GM13977 (cell line): ENCODE results near the gene M1AP.

Experiments
- DNase-seq: peaks from one replicate; pipeline ENCODE4 v3.0.0; 2012; ENCODE audit warnings: low spot score
- in situ Hi-C: fragments of 300-500 bp; cut with MboI; formaldehyde crosslinking; loops from one replicate; pipeline ENCODE4 v1.12.0; 2022; ENCODE audit warnings: low sequenced_read_pairs, low pct_unique_long_range_greater_than_20kb, mixed read lengths, inconsistent platforms; ENCODE audit not compliant: unreplicated experiment
- TF ChIP-seq, protein P1 (sequence below): IDR thresholded peaks from 2 replicates; pipeline ENCODE4 v1.5.1; 2012; ENCODE audit warnings: mild to moderate bottlenecking, control low read depth; ENCODE audit not compliant: insufficient read depth; ENCODE audit errors: extremely low read depth, missing control alignments

M1AP gene, protein sequence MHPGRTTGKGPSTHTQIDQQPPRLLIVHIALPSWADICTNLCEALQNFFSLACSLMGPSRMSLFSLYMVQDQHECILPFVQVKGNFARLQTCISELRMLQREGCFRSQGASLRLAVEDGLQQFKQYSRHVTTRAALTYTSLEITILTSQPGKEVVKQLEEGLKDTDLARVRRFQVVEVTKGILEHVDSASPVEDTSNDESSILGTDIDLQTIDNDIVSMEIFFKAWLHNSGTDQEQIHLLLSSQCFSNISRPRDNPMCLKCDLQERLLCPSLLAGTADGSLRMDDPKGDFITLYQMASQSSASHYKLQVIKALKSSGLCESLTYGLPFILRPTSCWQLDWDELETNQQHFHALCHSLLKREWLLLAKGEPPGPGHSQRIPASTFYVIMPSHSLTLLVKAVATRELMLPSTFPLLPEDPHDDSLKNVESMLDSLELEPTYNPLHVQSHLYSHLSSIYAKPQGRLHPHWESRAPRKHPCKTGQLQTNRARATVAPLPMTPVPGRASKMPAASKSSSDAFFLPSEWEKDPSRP

DNA sequence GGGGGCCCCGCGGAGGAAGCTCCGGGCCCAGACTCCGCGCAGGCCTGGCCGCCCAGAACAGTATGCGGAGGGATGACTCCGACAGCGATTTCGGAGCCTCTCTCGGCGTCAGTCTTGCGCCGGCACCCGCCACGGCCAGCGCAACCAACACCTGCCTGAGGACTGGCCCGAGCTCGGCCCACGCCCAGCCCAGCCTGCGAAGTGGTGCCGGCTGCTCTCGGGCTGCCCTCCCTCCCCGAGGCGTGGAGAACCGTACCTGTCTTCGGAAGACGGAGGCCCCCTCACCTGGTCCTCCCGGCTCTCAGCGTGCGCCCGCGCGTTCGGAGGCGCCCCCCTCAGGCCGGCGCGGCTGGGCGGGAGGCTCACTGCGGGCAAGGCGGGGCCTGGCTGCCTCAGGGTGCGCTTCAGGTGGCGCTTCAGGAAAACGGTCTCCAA is at the start of gene M1AP:
Gene M1AP (minus strand): TSS at position 322 of the 435 bp plus-strand sequence. CDS start 8,055 bp downstream, outside the sequence.
- DNase-seq, result no peak
- TF ChIP-seq, protein P1, sequence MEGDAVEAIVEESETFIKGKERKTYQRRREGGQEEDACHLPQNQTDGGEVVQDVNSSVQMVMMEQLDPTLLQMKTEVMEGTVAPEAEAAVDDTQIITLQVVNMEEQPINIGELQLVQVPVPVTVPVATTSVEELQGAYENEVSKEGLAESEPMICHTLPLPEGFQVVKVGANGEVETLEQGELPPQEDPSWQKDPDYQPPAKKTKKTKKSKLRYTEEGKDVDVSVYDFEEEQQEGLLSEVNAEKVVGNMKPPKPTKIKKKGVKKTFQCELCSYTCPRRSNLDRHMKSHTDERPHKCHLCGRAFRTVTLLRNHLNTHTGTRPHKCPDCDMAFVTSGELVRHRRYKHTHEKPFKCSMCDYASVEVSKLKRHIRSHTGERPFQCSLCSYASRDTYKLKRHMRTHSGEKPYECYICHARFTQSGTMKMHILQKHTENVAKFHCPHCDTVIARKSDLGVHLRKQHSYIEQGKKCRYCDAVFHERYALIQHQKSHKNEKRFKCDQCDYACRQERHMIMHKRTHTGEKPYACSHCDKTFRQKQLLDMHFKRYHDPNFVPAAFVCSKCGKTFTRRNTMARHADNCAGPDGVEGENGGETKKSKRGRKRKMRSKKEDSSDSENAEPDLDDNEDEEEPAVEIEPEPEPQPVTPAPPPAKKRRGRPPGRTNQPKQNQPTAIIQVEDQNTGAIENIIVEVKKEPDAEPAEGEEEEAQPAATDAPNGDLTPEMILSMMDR, result peak; percentile 21
- in situ Hi-C loops, result no loop called here

DNA sequence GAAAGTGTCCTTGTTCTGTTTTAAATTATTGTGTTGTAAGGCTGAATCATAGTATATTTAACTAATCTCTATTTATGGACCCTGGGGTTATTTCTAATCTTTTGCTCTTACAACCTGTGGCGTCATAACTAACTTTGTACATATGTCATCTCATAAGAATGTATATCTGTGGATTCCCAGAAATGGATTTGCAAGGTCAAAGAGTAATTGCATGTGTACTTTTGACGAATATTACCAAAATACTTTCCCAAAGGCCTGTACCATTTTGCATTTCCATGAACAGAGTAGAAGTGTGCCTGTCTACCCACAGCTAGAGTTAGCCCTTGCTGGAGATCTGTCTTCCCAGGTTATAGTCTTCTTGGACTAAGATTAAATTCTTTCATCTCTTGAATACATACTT is 48.7 kb upstream of the M1AP start:
- in situ Hi-C loops, result no loop called here
- no peak for DNase-seq
- TF ChIP-seq, protein P1, result no peak

DNA sequence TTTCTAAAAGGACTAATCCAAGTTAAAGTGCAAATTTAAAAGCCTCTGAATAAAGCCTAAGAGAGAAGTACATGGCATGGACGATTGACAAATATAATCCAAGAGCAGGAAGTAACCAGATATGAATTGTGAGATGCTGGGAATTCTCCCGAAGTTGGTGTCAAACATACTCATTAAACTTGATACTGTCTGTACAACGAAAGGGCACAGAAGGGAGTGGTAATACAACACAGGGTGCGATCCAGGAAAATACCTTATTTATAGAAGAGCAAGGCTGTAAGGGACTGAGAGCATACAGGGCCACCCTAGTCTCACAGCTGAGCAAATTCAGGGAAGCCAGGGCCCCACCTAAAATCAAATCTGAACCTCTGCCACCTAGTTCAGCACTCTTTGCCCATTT is 47.5 kb upstream of the M1AP start:
- in situ Hi-C loops, result no loop called here
- TF ChIP-seq, protein P1, result no peak
- DNase-seq, result no peak

DNA sequence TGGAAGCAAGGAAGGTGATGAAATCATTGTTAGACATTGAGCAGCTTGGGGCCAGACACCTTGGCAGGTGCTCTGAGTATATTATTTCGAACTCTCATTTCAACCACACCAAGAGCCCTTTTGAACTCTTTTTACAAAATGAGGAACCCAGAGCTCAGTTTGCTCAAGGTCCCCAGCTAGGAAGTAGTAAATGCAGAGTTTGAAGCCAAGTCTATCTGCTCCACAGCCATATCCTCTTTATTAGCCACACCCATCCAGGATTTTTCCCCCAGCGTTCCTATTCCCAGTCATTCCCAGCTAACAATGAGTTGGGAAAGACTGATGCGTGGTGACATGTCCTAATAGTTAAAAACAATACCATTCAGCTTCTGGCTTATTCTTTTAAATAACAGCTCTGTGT is 46.2 kb upstream of the M1AP start:
- in situ Hi-C loops, result no loop called here
- TF ChIP-seq, protein P1, result no peak
- no peak for DNase-seq

DNA sequence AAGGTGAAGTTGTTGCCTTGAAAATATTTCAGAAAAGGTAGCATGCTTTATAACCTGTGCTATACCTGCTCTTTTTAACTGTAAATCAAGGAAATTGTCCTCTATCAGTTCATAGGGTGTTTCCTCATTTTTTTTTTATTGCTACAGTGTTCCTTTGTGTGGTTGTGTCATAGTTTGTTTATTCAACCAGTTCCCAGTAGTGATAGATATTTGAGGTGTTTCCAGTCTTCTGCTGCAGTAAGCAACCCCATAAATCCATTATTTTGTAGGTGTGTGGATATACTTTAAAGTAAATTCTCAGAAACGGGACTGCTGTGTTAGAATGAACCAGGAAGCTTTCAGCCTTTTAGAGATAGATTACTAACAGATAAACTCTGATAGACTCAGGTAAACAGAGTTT is 45.5 kb upstream of the M1AP start:
- TF ChIP-seq, protein P1, result no peak
- DNase-seq, result no peak
- in situ Hi-C loops, result no loop called here

DNA sequence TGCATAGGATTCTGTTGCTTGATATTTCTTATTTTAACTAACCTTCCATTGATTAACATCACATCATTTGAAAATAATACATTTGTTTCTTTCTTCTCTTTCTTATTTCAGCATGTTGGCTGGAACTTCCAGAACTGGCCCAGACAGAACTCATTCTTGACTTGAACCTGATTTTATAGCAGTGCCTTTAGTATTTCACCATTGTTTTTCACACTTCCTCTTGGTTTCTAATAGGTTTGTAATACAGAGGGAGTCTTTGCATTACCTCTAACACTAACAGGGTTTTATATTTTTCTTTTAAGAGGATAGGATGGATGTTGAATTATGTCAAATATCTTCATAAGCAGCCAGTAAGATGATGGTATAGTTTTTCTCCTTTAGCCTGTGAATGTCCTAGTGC is 45.1 kb upstream of the M1AP start:
- TF ChIP-seq, protein P1, result no peak
- no peak for DNase-seq
- in situ Hi-C loops, result no loop called here
